ENCODE data around the gene NEK11. TPM values are rescaled to one million over a fixed set of nuclear protein-coding genes. Genes with fewer than 3 reads are reported as not detected.

NEK11 gene, protein sequence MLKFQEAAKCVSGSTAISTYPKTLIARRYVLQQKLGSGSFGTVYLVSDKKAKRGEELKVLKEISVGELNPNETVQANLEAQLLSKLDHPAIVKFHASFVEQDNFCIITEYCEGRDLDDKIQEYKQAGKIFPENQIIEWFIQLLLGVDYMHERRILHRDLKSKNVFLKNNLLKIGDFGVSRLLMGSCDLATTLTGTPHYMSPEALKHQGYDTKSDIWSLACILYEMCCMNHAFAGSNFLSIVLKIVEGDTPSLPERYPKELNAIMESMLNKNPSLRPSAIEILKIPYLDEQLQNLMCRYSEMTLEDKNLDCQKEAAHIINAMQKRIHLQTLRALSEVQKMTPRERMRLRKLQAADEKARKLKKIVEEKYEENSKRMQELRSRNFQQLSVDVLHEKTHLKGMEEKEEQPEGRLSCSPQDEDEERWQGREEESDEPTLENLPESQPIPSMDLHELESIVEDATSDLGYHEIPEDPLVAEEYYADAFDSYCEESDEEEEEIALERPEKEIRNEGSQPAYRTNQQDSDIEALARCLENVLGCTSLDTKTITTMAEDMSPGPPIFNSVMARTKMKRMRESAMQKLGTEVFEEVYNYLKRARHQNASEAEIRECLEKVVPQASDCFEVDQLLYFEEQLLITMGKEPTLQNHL
- total RNA-seq (3.1 and 4.3 TPM in 2 replicates), polyA plus RNA-seq (0.92 and 1.7 TPM in 2 replicates), polyA minus RNA-seq (2.0 and 5.5 TPM in 2 replicates), Bru-seq, nascent RNA (percentile 43 among the genes with signal in this experiment), BruChase-seq, experiment 1, labeled RNA remaining after a 6-hour chase (percentile 35 among the genes with signal in this experiment), BruChase-seq, experiment 2, labeled RNA remaining after a 2-hour chase (percentile 39 among the genes with signal in this experiment)
- 1.6 and 1.7 TPM in 2 replicates for polyA plus RNA-seq (2011; cell fraction: cytosol; rRNA removed)
- 3.3 and 3.8 TPM in 2 replicates for polyA plus RNA-seq (2011; cell fraction: nucleus; rRNA removed)
- 1.4 TPM in 2 replicates for polyA plus RNA-seq (2012)
- 1.6 TPM for polyA minus RNA-seq (2011; cell fraction: cytosol; rRNA and poly(A)+ RNA removed)
- polyA minus RNA-seq (2011; cell fraction: nucleus; rRNA and poly(A)+ RNA removed), result 8.4 and 9.9 TPM in 2 replicates
- long read RNA-seq, partial matches to known transcripts, result 0 of 6 reads
- long read RNA-seq, other reads (novel, unspliced or antisense), result 6 of 6 reads

DNA sequence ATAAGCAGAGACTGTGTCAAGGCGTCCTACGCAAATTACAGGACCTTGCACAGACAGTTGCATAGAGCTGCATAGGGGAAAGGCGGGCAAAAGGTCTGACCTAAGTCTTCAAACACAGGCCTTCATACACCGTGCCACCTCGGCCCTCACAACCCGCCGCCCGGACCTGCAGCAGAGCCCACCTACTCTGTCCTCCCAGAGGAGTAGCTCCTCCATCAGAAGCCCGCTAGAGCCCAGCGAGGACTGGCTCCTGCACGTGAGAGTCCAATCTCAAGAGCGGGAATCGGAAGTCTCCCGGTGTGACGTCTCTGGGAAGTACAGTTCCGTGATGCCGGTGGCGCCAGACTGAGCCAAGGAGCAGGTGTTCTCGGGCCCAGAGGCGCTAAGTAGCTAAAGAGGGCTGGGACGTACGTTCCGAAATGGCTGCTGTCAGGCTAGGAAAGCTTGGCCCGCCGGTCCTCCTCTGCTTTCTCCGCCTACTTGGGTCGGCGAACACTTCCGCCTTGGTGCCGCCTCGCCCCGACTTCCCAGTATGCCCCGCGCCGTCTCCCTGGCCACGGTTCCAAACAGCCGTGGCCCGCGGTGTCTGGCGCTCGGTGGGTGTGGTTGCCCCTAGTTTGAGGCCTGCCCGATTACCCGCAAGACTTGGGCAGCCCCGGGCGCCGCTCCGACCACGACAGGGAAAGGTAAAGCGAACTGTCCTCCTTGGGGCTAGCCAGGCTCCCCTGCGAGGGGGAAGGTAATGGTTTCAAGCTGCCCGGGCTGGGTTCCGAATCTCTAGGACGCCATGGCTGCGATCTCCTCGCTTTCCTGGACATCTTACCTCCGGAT, at the start of gene NEK11, which contains the start of gene ASTE1:
Gene NEK11 (plus strand): TSS at position 557 of the 831 bp plus-strand sequence. CDS start 2,832 bp downstream, outside the sequence.
Gene ASTE1 (minus strand): TSS at position 505 of the 831 bp plus-strand sequence. CDS start 1,519 bp downstream, outside the sequence.
- H3K79me2 ChIP-seq (ENCODE audit: control insufficient read depth, insufficient read depth, low read length), result no peaks in the 10 kb centered on the region
- H3K27ac ChIP-seq (ENCODE audit: insufficient read depth, low read depth, low read length), result peak within 1 kb of the TSS; percentile 91
- ChIA-PET CTCF (interaction anchor here (1.2 to 2.3 kb wide), 4 partner anchors 10 to 1008 kb away, joined by 4 to 9 read pairs (median 7); partner anchors contain the start of genes ATP2C1 and CPNE4), POLR2A (no interaction called here)
- FAIRE-seq (peak; percentile 91), DNase-seq (ENCODE audit: low read depth, low spot score) (peak; percentile 84)
- no peaks in the 10 kb centered on the region for H3K27me3 ChIP-seq (ENCODE audit: control insufficient read depth in 2 of 2, insufficient read depth in 2 of 2, low read length in 2 of 2)
- peak within 1 kb of the TSS; percentile 94 for H3K9ac ChIP-seq (replicated peaks; ENCODE audit: extremely low read depth, insufficient read depth, low read length)
- H3K4me3 ChIP-seq (replicated peaks in 1 of 3; ENCODE audit: insufficient read depth in 1 of 3, low read depth in 1 of 3, low read length in 3 of 3), result peak within 1 kb of the TSS; percentile 44 to 72 (median 54)
- TF ChIP-seq, protein P1, sequence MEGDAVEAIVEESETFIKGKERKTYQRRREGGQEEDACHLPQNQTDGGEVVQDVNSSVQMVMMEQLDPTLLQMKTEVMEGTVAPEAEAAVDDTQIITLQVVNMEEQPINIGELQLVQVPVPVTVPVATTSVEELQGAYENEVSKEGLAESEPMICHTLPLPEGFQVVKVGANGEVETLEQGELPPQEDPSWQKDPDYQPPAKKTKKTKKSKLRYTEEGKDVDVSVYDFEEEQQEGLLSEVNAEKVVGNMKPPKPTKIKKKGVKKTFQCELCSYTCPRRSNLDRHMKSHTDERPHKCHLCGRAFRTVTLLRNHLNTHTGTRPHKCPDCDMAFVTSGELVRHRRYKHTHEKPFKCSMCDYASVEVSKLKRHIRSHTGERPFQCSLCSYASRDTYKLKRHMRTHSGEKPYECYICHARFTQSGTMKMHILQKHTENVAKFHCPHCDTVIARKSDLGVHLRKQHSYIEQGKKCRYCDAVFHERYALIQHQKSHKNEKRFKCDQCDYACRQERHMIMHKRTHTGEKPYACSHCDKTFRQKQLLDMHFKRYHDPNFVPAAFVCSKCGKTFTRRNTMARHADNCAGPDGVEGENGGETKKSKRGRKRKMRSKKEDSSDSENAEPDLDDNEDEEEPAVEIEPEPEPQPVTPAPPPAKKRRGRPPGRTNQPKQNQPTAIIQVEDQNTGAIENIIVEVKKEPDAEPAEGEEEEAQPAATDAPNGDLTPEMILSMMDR (IDR thresholded peaks at IDR 0.05; ENCODE audit: extremely low read depth in 1 of 2, insufficient read depth in 1 of 2, low read depth in 1 of 2, low read length in 2 of 2), result no peak
- TF ChIP-seq, protein P2, sequence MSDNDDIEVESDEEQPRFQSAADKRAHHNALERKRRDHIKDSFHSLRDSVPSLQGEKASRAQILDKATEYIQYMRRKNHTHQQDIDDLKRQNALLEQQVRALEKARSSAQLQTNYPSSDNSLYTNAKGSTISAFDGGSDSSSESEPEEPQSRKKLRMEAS (IDR thresholded peaks at IDR 0.05; ENCODE audit: insufficient read depth, insufficient read length), result peak; percentile 21
- TF ChIP-seq POLR2AphosphoS5 (IDR thresholded peaks at IDR 0.05; ENCODE audit: insufficient read depth, low read depth, low read length) (peak; percentile 85), POLR2A (IDR thresholded peaks at IDR 0.05; ENCODE audit: low read depth, low read length) (peak; percentile 88)
- BruUV-seq (replicated peaks), result TSS peak; percentile 74
- H2AFZ ChIP-seq (ENCODE audit: low read depth, low read length), result peak within 1 kb of the TSS; percentile 97
- H3K9me1 ChIP-seq (replicated peaks; ENCODE audit: control insufficient read depth, extremely low read depth, insufficient read depth, low read length), result no peaks in the 10 kb centered on the region
- no peaks in the 10 kb centered on the region for H3K9me3 ChIP-seq (replicated peaks; ENCODE audit: control insufficient read depth, insufficient read depth, low read length)
- H3K4me2 ChIP-seq (ENCODE audit: insufficient read depth, low read length), result peak within 1 kb of the TSS; percentile 90
- dilution Hi-C loops (cut with MboI; ENCODE audit: extremely low pct_ligation_motif_present, low sequenced_read_pairs) (no loop called here), intact Hi-C loops (cut with micrococcal nuclease) (loop anchor here (1.0 to 10.0 kb wide), 5 partner anchors 133 to 476 kb away; partner anchors contain the start of genes MRPL3 and PIK3R4)
- peaks cover 15% of the 10 kb centered on the region for H3K4me1 ChIP-seq (ENCODE audit: control insufficient read depth, extremely low read depth, insufficient read depth, low read length)
- no peaks in the 10 kb centered on the region for H4K20me1 ChIP-seq (replicated peaks; ENCODE audit: control insufficient read depth, extremely low read depth, insufficient read depth, low read length)
- H3K36me3 ChIP-seq (ENCODE audit: control insufficient read depth in 2 of 2, extremely low read depth in 1 of 2, insufficient read depth in 2 of 2, low read length in 2 of 2), result no peaks in the 10 kb centered on the region
